Neural progenitor cell (in vitro differentiated cells): Measurements from ENCODE around the gene PDLIM5. TPM values are rescaled to one million over a fixed set of nuclear protein-coding genes. Genes with fewer than 3 reads are reported as not detected.

Experiments
- DNase-seq: peaks from one replicate; pipeline ENCODE4 v3.0.0-alpha.2; 2016; ENCODE audit warnings: low spot score
- H2AFZ ChIP-seq: fragments of 200-600 bp; sonication (generic); replicated peaks from 2 replicates; pipeline ENCODE4 v1.6.1; 2016; ENCODE audit warnings: antibody characterized with exemption
- H3F3A ChIP-seq: fragments of 200-600 bp; sonication (generic); 2 replicates; pipeline ENCODE4 v1.6.1; 2016; ENCODE audit warnings: antibody characterized with exemption, low read depth
- H3K27ac ChIP-seq: fragments of 200-600 bp; sonication (generic); 2 replicates; pipeline ENCODE4 v1.5.1; 2016; ENCODE audit warnings: mild to moderate bottlenecking
- H3K27me3 ChIP-seq: fragments of 200-600 bp; sonication (generic); 2 replicates; pipeline ENCODE4 v1.6.1; 2016; ENCODE audit warnings: mild to moderate bottlenecking, moderate library complexity
- H3K36me3 ChIP-seq: fragments of 200-600 bp; sonication (generic); 2 replicates; pipeline ENCODE4 v1.5.1; 2016
- H3K4me1 ChIP-seq: fragments of 200-600 bp; sonication (generic); 2 replicates; pipeline ENCODE4 v1.6.1; 2016; ENCODE audit warnings: mixed run types
- H3K4me2 ChIP-seq: fragments of 200-600 bp; sonication (generic); 2 replicates; pipeline ENCODE4 v1.6.1; 2016
- H3K4me3 ChIP-seq: fragments of 200-600 bp; sonication (generic); 2 replicates; pipeline ENCODE4 v1.5.1; 2016
- H3K79me2 ChIP-seq: fragments of 200-600 bp; sonication (generic); 2 replicates; pipeline ENCODE4 v1.6.1; 2016; ENCODE audit warnings: low read depth
- H3K9ac ChIP-seq: fragments of 200-600 bp; sonication (generic); 2 replicates; pipeline ENCODE4 v1.6.1; 2016
- H3K9me3 ChIP-seq: fragments of 200-600 bp; sonication (generic); 2 replicates; pipeline ENCODE4 v1.5.1; 2016; ENCODE audit warnings: low read depth
- H4K20me1 ChIP-seq: fragments of 200-600 bp; sonication (generic); 2 replicates; pipeline ENCODE4 v1.6.1; 2016; ENCODE audit warnings: low read depth
- H3K27ac Mint-ChIP-seq: 3 replicates; pipeline ENCODE4 v1.8.0; 2021; ENCODE audit warnings: mixed read lengths
- H3K27me3 Mint-ChIP-seq: 2 replicates; pipeline ENCODE4 v1.8.0; 2022; ENCODE audit warnings: low read depth, mild to moderate bottlenecking, inconsistent platforms, moderate library complexity, mixed read lengths; ENCODE audit not compliant: insufficient read depth
- H3K36me3 Mint-ChIP-seq: 3 replicates; pipeline ENCODE4 v1.8.0; 2021; ENCODE audit warnings: mixed read lengths
- H3K4me1 Mint-ChIP-seq: 3 replicates; pipeline ENCODE4 v1.8.0; 2021; ENCODE audit warnings: mixed read lengths
- H3K4me3 Mint-ChIP-seq: 3 replicates; pipeline ENCODE4 v1.8.0; 2021; ENCODE audit warnings: mild to moderate bottlenecking, moderate library complexity, mixed read lengths
- H3K9me3 Mint-ChIP-seq: 3 replicates; pipeline ENCODE4 v1.8.0; 2020; ENCODE audit warnings: mixed read lengths
- CTCF ChIP-seq: fragments of 200-600 bp; sonication (generic); IDR thresholded peaks from 2 replicates; pipeline ENCODE4 v1.5.1; 2017; ENCODE audit warnings: antibody characterized with exemption, mild to moderate bottlenecking
- EZH2 ChIP-seq: fragments of 200-600 bp; sonication (generic); IDR thresholded peaks from 2 replicates; pipeline ENCODE4 v1.6.1; 2017; ENCODE audit warnings: antibody characterized with exemption, mild to moderate bottlenecking, moderate library complexity
- EZH2phosphoT487 ChIP-seq: fragments of 200-600 bp; sonication (generic); IDR thresholded peaks from 2 replicates; pipeline ENCODE4 v1.6.1; 2017; ENCODE audit warnings: antibody characterized with exemption
- total RNA-seq: library from RNA; depleted of rRNA; stranded (reverse); fragments of >200 nt; gene quantifications from 2 replicates; pipeline ENCODE4 v1.2.3, GENCODE V29; 2015; ENCODE audit warnings: low replicate concordance

The PDLIM5 gene
- total RNA-seq, 1 donor from 2014 or later, result 68.4 TPM

- no peak overlapping the region for H3K4me2 ChIP-seq
- no peak overlapping the region for H2AFZ ChIP-seq
- Mint-ChIP-seq H3K4me3 (no peak overlapping the region), H3K9me3 (peaks cover 11% of the 10 kb centered on the region), H3K27me3 (peaks cover 1% of the 10 kb centered on the region), H3K4me1 (no peaks in the 10 kb centered on the region), H3K27ac (no peak overlapping the region), H3K36me3 (peaks cover 20% of the 10 kb centered on the region)
- no peaks in the 10 kb centered on the region for H4K20me1 ChIP-seq
- H3K4me1 ChIP-seq, result no peaks in the 10 kb centered on the region
- no peaks in the 10 kb centered on the region for H3K27me3 ChIP-seq
- no peak overlapping the region for H3K9ac ChIP-seq
- DNase-seq, result no peak
- no peaks in the 10 kb centered on the region for H3F3A ChIP-seq
- peaks cover 10% of the 10 kb centered on the region for H3K79me2 ChIP-seq
- H3K4me3 ChIP-seq, result no peak overlapping the region
- no peak overlapping the region for H3K27ac ChIP-seq
- no peaks in the 10 kb centered on the region for H3K9me3 ChIP-seq
- no peak for TF ChIP-seq CTCF
- TF ChIP-seq EZH2phosphoT487, result no peak
- TF ChIP-seq EZH2, result no peak
- no peaks in the 10 kb centered on the region for H3K36me3 ChIP-seq
Observed at GRCh38 chr4:94507708-94508107, 56.0 kb downstream of the PDLIM5 start.

GRCh38 chr4:94508296-94508695 lies 56.6 kb downstream of the PDLIM5 start:
- Histone ChIP-seq H3K4me3 (no peak overlapping the region), H3K27ac (no peak overlapping the region), H3K9me3 (no peaks in the 10 kb centered on the region), H3K79me2 (peaks cover 16% of the 10 kb centered on the region), H3K4me2 (no peak overlapping the region), H2AFZ (no peak overlapping the region), H3K4me1 (no peaks in the 10 kb centered on the region), H3K9ac (no peak overlapping the region), H4K20me1 (no peaks in the 10 kb centered on the region), H3K36me3 (no peaks in the 10 kb centered on the region), H3K27me3 (no peaks in the 10 kb centered on the region), H3F3A (no peaks in the 10 kb centered on the region)
- no peak overlapping the region for H3K4me3 Mint-ChIP-seq
- no peak overlapping the region for H3K27ac Mint-ChIP-seq
- peaks cover 26% of the 10 kb centered on the region for H3K36me3 Mint-ChIP-seq
- peaks cover 17% of the 10 kb centered on the region for H3K9me3 Mint-ChIP-seq
- H3K27me3 Mint-ChIP-seq, result peaks cover 4% of the 10 kb centered on the region
- no peaks in the 10 kb centered on the region for H3K4me1 Mint-ChIP-seq
- TF ChIP-seq CTCF, result no peak
- TF ChIP-seq EZH2phosphoT487, result no peak
- no peak for TF ChIP-seq EZH2
- DNase-seq, result no peak

GRCh38 chr4:94508806-94509205 lies 57.1 kb downstream of the PDLIM5 start:
- H3K9me3 Mint-ChIP-seq, result peaks cover 22% of the 10 kb centered on the region
- H3K4me2 ChIP-seq, result no peak overlapping the region
- H3K9ac ChIP-seq, result no peak overlapping the region
- H4K20me1 ChIP-seq, result no peaks in the 10 kb centered on the region
- peaks cover 4% of the 10 kb centered on the region for H3K27me3 Mint-ChIP-seq
- no peak overlapping the region for H3K4me3 ChIP-seq
- no peak overlapping the region for H3K27ac Mint-ChIP-seq
- H3K27ac ChIP-seq, result no peak overlapping the region
- peaks cover 29% of the 10 kb centered on the region for H3K36me3 Mint-ChIP-seq
- peaks cover 21% of the 10 kb centered on the region for H3K79me2 ChIP-seq
- no peaks in the 10 kb centered on the region for H3K36me3 ChIP-seq
- H3K4me1 ChIP-seq, result no peaks in the 10 kb centered on the region
- H3F3A ChIP-seq, result no peaks in the 10 kb centered on the region
- no peak for DNase-seq
- no peak overlapping the region for H2AFZ ChIP-seq
- H3K4me1 Mint-ChIP-seq, result no peaks in the 10 kb centered on the region
- H3K9me3 ChIP-seq, result no peaks in the 10 kb centered on the region
- H3K4me3 Mint-ChIP-seq, result no peak overlapping the region
- TF ChIP-seq EZH2phosphoT487 (no peak), CTCF (no peak), EZH2 (no peak)
- no peaks in the 10 kb centered on the region for H3K27me3 ChIP-seq
